Measurements from ENCODE around the gene POGLUT2.

GRCh38 chr13:102845289-102845629 is 46.5 kb upstream of the POGLUT2 start:
- TF ChIP-seq POLR2A (IDR thresholded peaks at IDR 0.05; ENCODE audit: low read depth, low read length) (no peak), CTCF (IDR thresholded peaks at IDR 0.05; ENCODE audit: extremely low read depth in 1 of 2, insufficient read depth in 1 of 2, low read depth in 1 of 2, low read length in 2 of 2) (no peak), JUN (IDR thresholded peaks at IDR 0.05; ENCODE audit: borderline replicate concordance, insufficient read depth, insufficient read length, low read depth) (no peak), EZH2 (IDR thresholded peaks at IDR 0.05; ENCODE audit: borderline replicate concordance, low read depth, low read length, severe bottlenecking) (no peak), POLR2AphosphoS5 (IDR thresholded peaks at IDR 0.05; ENCODE audit: insufficient read depth, low read depth, low read length) (no peak), GATA2 (IDR thresholded peaks at IDR 0.05; ENCODE audit: insufficient read depth, insufficient read length, low read depth, low read length) (no peak), FOS (IDR thresholded peaks at IDR 0.05; ENCODE audit: borderline replicate concordance, insufficient read depth, low read length) (no peak), MAX (IDR thresholded peaks at IDR 0.05; ENCODE audit: insufficient read depth, insufficient read length) (no peak)
